NK-92 treated with Interleukin-12 subunit alpha and Interleukin-12 subunit beta, amount 100 ng/mL, for 24 hours (cell line): Measurements from ENCODE around the gene RLBP1.

Experiments
- DNase-seq: peaks from one replicate; lab custom pipeline; 2025; lab: John Stamatoyannopoulos, UW

Gene RLBP1

DNA sequence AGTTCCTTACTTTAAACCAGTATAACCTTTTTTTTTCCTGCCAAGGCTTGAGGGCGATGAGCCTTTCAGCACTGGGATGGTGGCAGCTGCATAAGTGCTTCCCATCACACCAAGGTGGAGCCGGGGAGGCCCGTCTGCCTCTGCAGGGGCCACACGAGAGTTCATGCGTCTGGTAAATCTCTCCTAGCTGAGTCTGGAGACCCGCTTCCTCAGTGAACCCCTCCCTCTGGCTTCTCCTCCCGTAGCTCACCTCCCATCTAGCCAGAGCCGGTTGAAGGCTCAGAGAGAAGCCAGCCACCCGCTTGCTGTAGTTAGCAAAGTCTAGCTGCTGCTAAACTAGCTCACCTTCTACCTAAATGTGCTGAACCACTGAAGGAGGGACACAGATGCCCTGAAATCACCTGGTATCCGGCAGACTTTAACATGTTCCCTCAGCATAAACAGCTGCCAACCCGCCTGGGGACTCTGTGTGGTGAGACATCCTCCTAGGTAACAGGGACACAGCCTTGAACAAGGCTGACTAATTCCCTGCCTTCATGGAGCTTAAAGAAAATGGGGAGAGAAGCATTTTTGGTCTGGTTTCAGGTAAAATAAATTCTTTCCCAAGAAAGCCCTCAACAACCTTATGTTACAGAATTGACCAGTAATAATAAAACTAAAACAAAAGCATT, 42.9 kb downstream of the RLBP1 start:
- no peak for DNase-seq

DNA sequence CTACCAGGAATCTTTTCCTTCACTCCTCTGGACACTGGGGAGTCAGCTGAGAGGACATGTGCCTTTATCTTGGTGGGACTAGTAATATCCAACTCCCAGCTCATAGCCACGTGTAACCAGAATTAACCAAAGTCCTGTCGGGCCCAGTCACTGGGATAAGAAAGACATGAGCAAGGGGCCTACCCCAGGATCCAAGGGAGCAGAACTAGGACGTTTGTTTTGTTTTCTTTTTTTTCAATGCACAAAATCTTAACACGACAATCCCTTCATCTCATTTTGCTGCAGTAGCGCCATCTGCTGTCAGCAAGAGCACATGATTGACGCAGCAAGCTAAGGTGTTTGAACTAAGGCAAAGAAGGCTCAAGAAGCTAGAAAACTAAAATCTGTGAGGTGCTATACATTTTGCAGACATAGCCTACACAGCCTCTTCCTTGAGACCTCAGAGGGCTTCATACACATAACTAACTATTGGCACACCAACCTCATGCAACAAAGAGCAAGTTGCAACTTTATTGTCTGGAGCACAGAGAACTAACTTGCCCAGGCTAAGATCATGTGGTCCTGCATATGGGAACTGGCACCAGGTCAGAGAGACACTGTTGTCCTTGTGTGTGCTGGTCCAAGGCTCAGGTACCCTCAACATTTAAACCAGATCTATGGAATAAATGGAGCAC, 43.6 kb downstream of the RLBP1 start:
- peak; percentile 33 for DNase-seq

DNA sequence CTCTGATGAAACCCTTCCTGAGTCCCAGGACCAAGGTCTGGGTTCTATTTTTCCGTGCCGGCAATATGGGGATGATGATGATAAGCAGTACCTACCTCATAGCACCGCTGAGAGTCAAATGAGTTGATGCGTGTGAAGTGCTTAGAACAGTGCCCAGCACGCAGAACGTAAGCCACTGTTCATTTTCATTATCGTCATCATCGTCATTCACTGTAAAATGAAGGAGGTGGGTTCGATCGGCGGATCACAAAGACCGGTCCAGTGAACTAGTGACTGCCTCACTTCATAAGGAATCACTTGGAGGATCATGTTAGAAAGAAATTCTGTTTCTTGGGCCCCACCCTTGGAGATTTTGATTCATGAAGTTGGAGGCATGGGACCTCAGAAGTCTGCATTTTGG, 44.3 kb downstream of the RLBP1 start:
- DNase-seq, result no peak

DNA sequence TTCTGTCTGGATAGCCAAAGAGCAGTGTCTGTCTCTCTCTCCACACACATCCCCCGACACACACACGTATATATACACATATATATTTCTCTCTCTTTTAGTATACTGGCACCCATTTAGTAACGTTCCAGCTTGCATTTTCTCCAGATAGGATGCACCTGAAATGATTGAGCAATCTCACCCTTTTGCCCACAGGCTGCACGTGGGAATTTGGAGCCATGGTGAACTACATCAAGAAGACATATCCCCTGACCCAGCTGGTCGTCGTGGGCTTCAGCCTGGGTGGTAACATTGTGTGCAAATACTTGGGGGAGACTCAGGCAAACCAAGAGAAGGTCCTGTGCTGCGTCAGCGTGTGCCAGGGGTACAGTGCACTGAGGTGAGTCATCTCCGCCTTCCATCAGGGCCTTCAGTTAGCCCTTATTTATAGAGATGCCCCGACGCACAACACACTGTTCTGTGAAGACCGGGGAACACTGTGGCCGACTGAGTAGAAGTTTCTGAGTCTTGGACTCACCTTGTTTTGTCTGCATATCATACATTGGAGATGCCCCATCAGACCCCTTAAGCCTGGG, 45.7 kb downstream of the RLBP1 start:
- no peak for DNase-seq

DNA sequence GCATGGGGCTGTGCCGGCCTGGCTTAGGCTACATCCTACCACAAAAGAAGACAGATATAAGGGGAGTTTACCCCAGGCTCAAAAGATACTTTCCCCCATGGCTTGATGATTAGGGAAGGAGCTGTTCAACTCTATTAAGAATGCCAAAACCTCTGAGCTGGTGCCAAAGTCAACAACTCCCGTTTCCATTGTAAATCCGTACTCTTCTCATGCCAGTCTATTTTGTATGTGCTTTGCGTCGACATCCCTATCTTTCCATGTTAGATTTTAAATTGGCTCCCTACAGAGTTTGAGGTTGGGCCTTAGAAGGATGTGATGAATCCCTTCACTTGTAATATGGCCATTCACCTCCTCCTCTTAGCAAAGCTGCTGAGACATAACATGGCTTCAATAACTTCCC, 46.9 kb downstream of the RLBP1 start:
- no peak for DNase-seq

DNA sequence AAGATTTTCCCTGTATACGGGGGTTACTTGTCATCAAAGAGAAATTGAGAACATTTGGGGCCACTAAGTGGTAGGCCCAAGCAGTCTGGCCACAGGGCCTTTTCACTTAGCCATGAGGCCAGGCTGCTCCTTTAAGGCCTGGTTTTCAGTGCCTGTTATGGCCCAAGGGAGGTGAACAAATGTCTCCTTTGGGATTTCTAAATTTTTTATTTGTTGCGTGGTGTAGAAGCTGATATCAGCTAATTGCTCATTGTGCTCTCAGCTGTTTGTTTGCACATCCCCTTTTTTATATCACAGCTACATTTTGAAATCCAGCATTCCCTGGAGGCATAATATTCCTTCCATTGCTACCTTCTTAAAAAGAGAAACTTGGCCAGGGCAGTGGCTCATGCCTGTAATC, 48.5 kb downstream of the RLBP1 start:
- DNase-seq, result no peak

DNA sequence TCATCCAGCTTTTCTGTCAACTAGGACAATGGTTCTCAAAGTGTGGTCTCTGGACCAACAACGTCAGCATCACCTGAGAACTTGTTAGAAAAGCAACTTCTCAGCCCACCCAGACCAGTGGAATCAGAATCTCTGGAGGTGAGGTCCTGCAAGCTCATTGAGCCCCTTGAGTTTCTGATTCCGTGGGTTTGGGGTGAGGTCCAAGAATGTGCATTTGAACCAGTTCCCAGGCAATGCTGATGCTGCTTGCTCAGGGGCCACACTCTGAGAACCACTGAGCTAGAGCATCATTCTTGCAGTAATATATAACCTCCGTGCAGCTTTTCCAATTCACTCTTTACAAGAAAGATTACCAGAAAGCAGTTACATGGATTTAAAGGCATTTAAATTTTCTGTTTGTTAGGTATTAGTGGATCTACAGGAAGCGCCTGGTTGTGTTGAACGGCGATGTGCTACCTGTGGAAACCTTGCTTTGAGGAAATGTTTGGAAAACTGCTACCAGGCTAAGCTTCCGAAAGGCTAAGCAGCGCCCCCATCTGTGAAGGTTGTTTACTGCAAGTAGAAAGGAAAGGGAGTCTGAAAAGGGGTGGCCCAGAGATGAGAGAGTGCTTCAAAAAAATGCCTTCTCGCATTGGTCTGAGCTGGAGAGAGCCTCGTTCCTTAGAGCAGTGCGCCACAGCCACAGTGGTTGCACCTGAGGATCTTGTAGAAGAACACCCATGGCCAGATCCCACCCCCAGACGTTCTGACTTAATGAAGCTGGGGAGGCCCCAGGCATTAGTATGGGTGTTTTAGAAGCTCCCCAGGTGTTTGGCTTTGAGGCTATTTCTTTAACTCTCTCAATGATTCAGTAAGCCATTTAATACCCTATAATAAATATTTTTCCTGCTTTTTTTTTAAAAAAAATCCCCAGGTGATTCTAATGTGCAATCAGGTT, 50.0 kb downstream of the RLBP1 start:
- DNase-seq, result peak; percentile 19

DNA sequence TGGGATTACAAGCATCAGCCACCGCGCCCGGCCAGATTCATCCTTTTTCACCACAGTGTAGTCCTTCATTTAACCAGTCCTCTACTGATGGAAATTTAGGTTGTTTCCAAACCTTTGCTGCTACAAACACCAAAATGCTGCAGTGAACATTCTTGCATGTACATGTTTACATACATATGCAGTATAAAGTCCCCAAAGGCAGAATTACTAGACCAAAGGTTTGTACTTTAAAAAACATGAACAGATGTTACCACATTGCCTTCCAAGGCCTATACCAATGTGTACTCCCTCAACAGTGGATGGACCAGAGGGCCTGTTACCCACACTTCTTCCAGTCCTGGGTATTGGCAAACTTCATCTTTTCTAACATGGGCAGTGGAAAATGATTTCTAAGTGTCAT, 51.0 kb downstream of the RLBP1 start:
- DNase-seq, result no peak

DNA sequence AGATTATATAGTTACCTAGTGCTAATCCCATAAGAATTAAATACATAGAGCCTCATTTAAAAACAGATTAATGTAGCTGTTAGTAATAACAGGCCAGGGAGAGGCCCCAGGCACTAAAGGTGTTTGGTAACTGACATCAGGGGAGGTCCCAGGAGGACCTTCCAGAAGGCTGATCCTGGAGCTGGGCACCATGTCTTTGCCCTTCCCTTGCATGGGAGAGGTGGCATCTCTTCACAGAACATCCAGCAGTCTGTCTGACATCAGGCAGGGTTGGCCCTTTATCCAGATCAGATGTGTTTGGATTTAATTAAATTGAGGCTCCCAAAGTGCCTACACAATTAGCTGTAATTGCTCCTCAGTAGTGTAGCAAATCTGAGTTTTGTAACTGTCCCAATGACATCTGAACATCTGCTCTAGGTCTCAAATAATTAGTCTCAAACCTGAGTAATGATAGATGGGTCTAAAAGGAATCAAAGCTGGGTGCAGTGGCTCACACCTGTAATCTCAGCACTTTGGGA, 53.0 kb downstream of the RLBP1 start:
- no peak for DNase-seq

DNA sequence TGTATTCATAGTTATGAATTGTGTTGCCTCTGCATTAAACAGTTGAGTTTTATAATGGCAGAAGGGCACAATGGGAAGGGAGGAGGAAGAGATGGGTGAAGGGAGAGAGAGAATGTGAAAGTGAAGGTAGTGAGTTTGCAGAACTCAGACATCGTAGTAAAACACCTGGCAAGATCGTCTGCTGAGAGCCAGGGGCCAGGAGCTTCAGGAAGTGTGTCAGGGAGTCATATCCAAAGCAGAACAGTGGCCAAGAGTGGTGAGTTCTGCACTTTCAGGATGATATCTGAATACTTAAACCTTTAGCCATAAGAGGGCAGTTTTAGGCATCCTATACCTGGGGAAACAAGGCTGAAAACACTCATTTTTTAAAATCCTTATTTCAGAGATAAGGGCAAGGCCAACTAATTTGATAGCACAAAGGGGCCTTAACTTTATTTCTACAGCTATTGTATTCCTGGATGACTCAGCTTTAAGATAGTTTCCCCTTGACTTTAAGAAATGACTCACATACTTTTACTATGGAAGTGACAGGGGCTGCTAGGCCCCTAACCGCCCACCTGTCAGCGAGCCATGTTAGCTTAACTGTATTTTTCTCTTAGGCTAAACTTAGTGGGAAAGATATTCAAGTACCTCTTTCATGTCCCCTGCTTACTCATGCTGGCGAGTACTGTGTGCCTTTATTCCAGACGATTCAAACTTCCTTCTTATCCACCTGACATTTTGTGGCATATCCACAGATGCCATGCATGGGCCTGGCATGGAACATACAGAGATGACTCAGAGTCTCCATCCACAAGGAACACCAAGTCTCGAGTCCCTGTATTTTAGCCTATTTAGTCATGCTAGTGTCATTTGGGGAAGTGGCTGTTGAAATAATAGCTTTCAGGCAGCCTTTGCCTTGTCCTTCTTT, 53.9 kb downstream of the RLBP1 start:
- no peak for DNase-seq

DNA sequence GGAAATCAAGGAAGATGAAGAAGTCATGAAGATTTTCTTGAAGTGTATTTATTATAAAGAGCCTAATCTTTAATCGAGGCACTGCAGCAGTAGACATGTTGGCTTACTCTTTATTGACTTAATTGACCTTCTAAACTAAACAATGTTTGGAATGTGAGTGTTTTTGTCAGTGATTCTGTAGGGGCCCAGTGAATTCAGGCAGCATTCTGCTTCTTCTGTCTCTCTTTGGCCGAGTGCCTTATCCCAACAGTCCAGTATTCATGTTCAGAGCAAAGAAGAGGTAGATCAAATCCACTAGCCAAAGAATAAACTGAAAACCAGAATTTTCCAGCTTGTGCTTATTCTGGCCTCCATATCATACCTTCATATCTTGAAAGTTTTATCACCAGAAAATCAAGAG, 55.7 kb downstream of the RLBP1 start:
- DNase-seq, result no peak

DNA sequence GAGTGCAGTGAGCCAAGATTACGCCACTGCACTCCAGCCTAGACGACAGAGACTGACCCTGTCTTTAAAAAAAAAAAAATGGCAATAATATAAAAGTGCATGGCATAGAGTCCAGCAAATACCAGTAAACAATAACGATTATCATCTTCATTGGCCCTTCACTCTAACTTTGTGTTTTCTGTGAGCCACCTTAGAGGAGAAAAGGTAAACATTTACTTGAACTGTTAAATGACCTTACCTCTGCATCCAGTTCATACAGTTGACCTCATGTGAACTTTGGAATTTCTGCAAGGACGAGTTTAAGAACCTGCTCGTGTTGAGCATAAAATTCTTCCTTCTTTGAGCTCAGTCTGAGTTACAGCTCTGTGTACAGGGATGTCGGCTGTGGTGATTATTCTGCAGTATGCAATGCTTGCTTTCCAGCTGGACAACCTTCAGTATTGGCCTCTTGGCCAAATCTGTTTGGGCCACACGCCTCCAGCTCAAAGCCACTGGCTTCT, 56.6 kb downstream of the RLBP1 start:
- DNase-seq, result no peak

DNA sequence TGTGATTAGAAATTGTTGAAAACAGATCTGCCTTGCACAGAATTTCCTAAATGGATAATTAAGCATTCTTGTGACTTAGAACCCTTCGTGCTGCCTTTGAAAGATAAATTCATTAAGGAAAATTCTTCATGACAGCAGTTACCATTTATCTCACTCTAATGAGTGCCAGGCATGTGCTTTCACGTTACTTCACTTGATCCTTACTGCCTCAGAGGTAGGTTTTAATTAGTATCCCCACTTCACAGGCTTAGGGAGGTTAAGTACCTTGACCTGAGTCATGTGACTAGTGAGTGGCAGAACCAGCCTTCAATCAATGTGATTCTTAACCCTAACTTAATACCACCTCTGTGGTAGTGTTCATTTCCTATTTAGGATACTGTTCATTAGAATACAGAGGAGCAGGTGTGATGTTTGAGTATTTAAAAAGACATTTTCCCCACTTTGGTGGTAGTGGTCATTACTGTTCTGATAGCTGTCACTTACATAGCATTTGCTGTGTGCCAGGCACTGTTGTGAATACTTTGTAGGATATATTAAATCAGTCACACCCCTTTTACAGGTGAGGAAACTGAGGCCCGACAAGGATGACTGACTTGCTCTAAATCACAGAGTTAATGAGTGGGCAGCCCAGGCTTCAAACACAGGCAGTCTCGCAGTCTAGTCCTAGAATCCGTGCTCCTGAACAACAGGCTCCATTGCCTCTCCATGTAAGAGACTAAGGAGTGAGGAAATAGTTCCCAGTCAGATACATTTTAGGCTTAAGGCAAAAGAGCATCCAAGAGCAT, 57.9 kb downstream of the RLBP1 start:
- DNase-seq, result no peak

DNA sequence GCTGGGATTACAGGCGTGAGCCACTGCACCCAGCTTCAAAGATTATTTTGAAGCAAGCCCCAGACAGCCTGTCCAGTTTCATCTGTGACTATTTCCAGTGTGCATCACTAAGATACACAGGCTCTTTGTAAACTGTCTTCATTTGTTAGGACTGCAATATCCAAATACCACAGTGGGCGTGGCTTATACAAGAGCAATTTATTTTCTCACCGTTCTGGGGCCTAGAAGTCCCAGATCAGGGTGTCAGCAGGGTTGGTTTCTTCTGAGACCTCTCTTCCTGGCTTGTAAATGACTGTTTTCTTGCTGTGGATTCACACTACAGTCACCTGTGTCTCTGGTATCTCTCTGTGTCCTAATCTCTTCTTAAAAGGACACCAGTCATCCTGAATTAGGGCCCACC, 59.7 kb downstream of the RLBP1 start:
- no peak for DNase-seq
